MM.1S (cell line): ENCODE measurements around the gene SHMT2.

Source experiments
- CTCF ChIP-seq: fragments of 300-600 bp; sonication (generic); IDR thresholded peaks from 2 replicates; pipeline ENCODE4 v1.5.1; 2016; ENCODE audit warnings: antibody characterized with exemption, low read length, mixed read lengths
- EZH2 ChIP-seq: fragments of 300-600 bp; sonication (generic); optimal IDR thresholded peaks from 2 replicates; pipeline ENCODE3; 2017; ENCODE audit warnings: low read depth, mild to moderate bottlenecking, antibody characterized with exemption, low read length, mixed read lengths

- TF ChIP-seq CTCF (no peak), EZH2 (peak; percentile 15)
Measured at GRCh38 chr12:57220770-57221168, 8.7 kb upstream of the SHMT2 start.
